GM21786 (cell line): ENCODE data around the gene SSR2.
A peak's percentile ranks its signal among the peaks of the same experiment; 100 is the strongest.

Experiments used
- ATAC-seq: cut with Tn5 transposase; IDR thresholded peaks from one replicate; pipeline ENCODE4 v1.9.1; 2021; ENCODE audit not compliant: unreplicated experiment

Gene SSR2

DNA sequence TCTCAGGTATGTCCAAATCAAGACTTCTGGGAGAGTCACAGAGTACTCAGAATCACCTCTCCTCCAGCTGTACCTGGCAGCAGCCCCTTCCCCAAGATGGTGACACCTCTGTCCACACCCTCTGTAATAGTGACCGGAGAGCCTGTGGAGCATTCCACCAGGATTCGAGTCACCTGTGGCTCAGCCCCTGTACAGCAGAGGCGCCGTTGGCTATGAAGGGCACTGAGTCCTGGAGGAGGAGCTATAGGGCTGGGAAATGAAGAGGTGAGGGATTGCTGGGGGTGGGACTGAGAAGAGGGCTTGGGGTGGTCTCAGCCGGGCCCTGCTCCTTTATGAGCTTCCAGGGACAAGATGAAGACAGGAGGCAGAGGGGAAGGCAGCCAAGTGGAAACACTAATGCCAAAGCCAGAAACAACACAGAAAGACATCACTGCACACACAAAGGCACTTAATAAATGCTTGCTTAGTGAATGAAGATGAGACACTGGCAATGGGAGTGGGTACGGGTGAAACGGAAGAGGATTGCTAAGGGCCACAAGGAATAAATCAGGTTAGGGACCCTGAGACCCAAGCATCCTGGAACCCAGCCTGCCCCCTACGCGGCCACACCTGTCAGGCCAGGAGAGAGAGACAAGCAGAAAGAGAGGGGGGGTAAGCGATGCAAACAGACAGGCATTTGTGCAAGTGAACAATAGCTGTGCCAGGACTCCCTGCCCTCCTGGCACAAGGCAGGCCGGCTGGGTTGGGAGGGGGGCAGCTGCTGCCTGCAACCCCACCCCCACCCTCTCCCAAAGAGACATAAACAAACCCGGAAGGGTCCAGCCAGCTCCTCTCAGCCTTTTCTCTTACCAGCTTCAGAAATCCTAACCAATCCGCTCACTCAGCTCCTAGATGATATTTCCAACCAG is 46.3 kb downstream of the SSR2 start:
- no peak for ATAC-seq

DNA sequence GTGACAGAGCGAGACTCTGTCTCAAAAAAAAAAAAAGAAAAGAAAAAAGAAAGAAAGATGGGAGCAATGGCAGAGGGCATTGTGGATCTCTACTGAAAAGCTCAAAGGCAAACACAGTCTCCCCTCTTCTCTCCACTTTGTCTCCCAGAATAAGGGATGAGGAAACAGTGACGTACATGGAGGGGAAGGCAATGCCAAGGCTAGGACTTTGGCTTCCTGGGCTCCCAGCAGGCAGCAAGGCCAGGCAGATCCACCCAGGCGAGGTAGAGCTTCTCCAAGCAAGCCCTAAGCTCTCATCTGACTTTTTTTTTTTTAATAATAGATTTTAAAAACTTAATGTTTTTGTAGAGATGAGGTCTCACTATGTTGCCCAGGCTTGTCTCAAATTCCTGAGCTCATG is 47.0 kb downstream of the SSR2 start:
- no peak for ATAC-seq

DNA sequence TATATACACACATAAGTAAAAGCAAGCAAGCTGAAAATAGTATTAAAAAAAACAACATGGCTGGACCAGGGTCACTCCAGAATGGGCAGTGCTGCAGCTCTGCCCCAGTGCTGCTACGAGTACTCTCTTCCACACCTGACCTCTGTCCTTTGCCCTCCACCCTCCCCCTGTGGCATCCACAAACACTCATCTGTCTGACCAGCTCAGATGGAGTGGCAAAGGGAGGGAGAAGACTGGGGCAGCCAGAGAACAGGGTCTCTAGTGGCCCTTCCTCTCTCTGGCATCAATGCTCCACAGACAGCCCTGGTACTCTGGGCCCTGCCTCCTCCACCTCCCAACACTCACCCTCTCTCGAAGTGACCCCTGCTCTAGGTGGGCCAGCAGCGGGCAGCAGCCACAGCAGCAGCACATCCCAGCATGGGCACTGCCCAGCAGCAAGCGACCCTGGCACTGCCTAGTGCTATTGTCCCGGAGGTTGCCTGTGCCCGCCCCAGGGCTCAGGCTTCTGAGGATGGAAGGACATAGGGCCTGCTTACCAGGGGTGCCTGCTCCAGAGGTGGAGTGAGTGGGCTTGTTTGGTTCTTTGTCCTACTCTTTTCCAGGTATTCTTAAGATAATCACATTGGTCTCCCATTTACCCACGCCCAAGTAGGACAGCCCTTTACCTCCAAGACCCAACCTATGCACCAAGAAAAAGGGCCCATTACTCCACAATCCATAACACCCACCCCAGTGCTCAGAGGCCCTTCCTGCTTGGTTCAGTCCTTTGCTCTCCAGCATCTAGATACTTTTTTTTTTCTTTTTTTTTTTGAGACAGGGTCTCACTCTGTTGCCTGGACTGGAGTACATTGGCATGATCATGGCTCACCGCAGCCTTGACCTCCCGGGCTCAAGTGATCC is 48.6 kb downstream of the SSR2 start:
- no peak for ATAC-seq

DNA sequence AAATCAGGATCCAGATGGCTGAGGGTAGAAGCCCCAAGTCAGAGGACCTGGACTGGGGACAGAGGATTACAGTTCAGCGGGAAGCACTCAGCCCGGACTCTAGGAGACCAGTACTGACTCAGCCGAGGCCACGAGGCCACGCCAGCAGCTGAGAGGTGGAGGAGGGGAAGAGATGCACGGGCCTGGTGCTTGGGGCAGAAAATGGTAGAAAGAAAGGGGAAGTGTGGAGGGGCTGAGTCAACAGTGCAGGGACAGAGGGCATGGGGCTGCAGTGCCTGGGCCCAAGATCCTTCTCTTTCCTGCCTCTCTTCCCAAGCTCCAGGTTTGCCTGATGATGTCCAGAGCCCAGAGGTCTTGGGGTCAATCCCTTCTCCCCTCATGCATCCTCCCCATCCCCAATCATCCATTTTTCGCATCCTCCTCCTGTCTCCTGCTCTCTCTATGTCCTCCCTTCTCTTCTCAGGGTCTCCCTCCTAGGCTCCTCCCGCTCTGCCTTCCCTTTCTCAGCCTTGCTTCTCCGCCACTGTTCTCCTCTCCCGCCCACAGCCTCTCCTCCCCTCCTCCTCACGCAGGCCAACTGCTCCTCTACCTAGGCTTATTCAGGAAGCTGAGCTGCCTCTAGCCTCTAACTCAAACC is 50.1 kb downstream of the SSR2 start:
- ATAC-seq, result peak; percentile 76

DNA sequence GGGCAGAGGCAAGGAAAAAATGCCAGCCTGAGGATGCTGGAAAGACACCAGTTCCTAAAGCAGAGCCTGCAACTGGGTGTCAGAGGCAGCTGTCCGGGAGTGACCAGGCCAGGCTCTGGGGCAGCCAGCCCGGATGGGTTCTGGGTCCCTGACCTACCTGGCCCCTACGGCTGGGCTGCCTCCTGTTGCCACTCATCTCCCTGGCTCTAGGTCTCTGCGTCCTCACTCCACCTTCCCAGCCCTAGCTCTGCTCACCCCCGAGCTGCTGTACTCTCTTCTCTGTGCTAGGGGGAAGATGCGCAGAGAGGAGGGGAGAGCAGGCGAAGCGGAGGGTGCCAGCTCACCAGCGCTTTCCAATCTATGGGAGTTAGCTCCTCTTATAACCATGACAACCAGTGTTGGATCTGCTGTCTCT is 51.4 kb downstream of the SSR2 start:
- no peak for ATAC-seq

DNA sequence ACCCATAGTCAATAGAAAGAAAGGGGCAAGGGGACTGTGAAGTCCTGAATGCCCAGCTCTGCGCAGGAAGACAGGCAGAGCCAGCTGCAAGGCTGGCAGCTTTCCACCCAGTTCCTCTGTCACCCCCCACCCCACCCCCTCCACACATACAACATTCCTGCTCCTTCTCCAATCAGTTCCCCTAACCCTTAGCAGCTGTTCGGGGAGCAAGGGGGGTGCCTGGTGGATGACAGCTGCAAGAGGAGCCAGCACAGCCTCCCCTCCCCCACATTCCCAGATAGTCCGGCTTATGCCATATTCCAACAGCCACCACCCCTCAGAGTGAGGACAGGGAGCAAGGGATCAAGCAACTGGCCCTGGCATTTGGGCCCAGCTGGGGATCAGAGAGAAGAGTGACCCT is 52.1 kb downstream of the SSR2 start:
- no peak for ATAC-seq

DNA sequence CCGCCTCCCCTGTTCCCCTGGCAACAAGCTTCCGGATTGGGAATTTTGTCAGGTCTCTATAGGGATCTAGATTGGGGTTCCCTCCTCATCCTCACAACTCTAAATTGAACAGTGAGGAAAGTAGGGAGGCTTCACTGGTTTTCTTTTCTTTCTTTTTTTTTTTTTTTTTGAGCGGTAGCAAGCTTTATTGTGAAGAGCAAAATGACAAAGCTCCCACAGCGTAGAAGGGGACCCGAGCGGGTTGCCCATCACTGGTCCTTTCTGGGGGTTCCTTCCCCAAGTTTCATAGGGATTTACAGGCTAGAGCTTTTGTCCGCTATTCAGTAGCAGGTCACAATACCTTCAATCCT is 52.7 kb downstream of the SSR2 start:
- no peak for ATAC-seq

DNA sequence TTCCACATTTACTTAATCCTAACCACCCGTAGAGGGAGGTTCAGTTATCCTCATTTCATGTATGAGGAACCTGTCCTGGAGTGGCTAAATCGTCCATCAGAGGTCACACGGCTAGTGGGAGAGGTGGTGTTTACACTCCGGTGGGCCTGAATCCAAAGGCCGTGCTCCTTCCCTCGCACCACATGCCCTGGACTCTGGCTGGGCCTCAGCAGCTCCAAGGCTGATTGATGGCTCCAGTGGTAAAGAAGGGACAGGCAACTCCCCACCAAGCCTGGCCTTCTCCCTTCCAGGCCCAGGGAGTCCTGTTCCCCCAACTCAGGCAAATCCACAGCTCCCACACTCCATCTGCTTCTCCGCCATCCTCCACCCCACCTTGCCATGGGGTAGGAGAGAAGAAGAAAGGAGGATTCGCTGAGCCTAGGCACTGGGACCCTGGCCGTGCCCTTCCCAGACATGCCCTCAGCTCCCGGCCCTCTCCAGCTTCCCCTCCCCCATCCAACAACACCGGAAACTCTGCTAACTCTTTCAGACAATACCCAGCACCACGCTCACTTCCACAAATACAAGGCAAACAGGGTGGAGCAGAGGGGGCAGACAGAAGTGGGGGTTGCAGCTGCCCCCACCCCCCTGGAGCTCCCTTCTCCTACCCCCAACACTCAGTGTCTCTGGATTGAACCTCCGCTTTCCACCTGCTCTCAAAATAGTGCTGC is 53.3 kb downstream of the SSR2 start:
- no peak for ATAC-seq

DNA sequence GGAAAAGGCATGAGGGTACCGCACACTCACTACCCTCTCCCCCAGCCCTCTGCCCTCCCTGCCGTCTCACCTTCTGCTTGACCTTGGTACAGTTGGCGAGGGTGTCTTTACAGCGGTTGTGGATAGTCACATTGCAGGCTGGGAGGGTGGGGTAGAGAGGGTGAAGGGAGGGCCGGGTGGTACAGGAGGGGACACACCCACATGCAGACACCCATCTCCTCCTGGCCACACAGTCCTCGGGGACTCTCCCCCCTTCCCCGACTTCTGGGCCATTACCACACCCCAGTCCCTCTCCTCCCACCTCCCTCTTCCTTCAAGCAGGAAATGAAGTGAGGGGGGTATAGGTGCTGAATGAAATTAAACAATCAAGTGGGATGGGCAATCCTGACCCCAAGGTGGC is 54.0 kb downstream of the SSR2 start:
- ATAC-seq, result no peak

DNA sequence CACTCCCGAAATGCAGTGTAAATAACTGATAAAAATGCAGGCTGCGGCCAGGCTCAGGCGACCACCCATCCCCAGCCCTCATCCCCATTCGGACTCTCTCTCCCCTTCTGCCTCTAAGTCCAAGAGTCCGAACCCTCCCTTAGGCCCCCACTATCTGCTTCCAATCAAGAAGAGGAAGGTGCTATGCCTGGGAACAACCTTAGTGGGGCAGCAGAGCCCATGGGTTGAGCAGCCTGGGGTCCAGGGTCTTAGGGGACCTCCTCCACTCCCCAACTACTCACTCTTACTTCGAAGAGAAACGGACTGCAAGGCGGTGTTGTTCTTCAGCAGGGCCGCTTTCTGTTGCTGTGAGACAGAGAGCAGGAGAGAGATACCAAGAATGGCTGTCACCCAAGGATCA is 54.6 kb downstream of the SSR2 start:
- ATAC-seq, result no peak

DNA sequence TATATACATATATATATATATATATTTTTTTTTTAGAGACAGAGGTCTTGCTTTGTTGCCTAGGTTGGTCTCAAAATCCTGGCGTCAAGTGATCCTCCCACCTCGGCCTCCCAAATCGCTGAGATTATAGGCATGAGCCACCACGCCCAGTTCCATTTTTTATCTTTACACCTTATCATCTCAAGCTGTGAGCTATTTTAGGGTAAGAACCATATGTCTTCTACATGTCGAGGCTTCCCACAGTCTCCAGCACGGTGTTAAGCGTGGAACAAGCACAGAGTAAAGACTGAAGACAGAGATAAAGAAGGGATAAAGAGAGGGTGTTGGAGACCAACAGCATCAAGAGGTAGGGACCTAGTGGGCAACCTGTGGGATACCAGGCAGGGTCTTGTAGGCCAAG is 56.6 kb downstream of the SSR2 start:
- ATAC-seq, result no peak

DNA sequence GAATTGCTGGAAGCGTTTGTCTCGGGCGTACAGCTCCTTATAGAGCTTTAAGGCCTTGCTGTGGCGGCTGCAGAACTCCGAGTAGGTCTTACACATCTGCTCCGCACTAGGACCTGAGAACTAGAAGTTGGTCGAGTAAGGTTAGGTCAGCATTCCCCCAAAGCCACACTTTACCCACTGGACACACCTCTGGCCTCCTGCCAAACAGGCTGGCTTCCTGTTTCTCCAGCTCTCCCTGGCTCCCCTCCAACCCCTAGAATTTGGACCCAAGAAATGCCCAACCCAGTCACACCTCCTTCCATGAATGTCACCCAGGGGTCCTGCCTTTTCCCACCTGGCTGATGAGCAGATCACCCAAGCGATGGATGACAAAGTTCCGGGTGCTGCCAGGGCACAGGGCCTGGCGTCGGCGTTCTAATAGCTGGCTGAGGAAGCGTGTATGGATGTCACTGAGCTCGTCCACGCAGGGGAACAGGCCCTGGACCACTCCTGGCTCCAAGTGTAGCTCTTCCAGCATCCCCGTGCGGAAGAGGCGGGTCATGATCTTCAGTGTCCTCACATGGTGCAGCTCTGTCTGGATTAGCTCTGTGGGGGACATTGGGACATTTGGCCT is 58.0 kb downstream of the SSR2 start:
- ATAC-seq, result no peak

DNA sequence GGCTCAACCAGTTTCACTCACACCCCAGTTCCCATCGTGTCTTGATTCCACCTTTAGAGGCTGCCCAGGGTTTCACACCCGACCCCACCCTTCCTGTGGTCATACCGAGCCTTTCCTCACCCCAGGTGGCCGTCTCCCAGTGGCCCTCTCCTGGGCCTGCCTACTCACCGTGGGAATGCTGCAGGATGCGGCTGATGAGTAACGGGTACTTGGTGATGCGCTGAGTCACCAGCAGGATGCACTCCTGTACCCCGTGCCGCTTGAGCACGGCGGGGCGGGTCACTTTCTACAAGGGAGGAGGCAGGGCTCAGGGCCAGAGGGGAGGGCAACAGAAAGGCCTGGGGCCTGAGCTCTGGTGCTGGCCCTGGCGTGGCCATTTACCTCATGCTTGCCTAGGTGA is 58.8 kb downstream of the SSR2 start:
- no peak for ATAC-seq

DNA sequence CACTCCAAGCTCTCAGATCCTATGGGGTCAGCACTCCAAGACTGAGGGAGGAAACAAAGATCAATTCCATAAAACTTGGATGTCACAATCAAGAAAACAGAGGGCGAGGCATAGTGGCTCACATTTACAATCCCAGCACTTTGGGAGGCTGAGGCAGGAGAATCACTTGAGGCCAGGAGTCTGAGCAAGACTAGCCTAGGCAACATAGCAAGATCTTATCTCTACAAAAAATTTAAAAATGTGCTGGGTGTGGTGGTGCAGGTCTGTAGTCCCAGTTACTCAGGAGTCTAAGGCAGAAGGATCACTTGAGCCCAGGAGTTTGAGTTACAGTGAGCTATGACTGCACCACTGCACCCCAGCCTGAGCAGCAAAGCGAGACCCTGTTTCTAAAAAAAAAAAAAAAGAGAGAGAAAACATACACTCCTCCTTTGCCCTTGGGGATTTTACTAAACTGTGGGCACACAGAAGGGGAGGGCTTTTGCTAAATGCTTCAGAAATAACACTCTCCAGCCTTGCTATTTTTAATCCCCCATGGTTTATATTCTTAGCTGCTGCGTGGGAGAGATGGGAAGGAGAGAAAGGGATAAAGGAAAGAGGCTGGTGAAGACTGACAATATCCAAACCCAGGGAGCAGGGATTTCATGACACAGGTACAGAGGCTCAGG is 60.5 kb downstream of the SSR2 start:
- ATAC-seq, result no peak
